HCT116 (cell line): ENCODE measurements around the gene ADRM1. TPM values are rescaled to one million over a fixed set of nuclear protein-coding genes. Genes with fewer than 3 reads are reported as not detected.

Experiments used
- ATAC-seq: fragments of 200-7000 bp; cut with Tn5 transposase; 2 replicates; pipeline ENCODE4 v1.9.1; 2020; ENCODE audit warnings: mild to moderate bottlenecking, moderate library complexity
- BruUV-seq: library from RNA; stranded (reverse); fragments of 400-500 nt; replicated peaks from 2 replicates; lab custom pipeline; 2021; lab: Mats Ljungman, UMichigan
- CTCF ChIA-PET: fragments of 300-600 bp; sonication (Branson Sonifier 250); formaldehyde crosslinking; loops from one replicate; lab custom pipeline; 2021; ENCODE audit warnings: antibody characterized with exemption; lab: Charles Lee
- POLR2A ChIA-PET: fragments of 300-600, 350-600 bp; sonication (Branson Sonifier 250); formaldehyde crosslinking; loops from one replicate; lab custom pipeline; 2021; ENCODE audit warnings: antibody characterized with exemption; lab: Charles Lee
- RAD21 ChIA-PET, 2 experiments: fragments of 300-600 bp; sonication (Branson Sonifier 250); formaldehyde crosslinking; loops; one replicate each; lab custom pipeline; 2023; ENCODE audit warnings: low total read pairs in 2 of 2; ENCODE audit not compliant: uncharacterized antibody in 2 of 2, unreplicated experiment in 2 of 2, low non-redundant PET in 1 of 2; lab: Charles Lee
- DNase-seq: peaks from one replicate; pipeline ENCODE4 v3.0.0-alpha.2; 2010; ENCODE audit warnings: low read depth, low spot score
- H2AFZ ChIP-seq: fragments of 200-600 bp; shearing (Covaris generic), sonication (generic); 2 replicates; pipeline ENCODE4 v1.6.1; 2017; ENCODE audit warnings: low read depth, mixed run types, mixed read lengths, antibody characterized with exemption, low read length; ENCODE audit not compliant: poor library complexity, severe bottlenecking
- H3K27ac ChIP-seq: 2 replicates; pipeline ENCODE4 v1.5.1; 2012; ENCODE audit warnings: low read depth, low read length
- H3K27me3 ChIP-seq: fragments of 200-600 bp; sonication (generic); 2 replicates; pipeline ENCODE4 v1.6.1; 2016; ENCODE audit warnings: mixed run types, low read length, mixed read lengths; ENCODE audit not compliant: insufficient read depth
- H3K36me3 ChIP-seq, 2 experiments: fragments of 200-500 bp in 1 of 2; fragments of 200-600 bp in 1 of 2; sonication (Bioruptor generic) in 1 of 2; sonication (generic) in 1 of 2; 2 replicates each; pipeline versions ENCODE4 v1.5.1 to v1.6.1; 2014 to 2016; ENCODE audit warnings: low read length in 2 of 2, inconsistent platforms in 1 of 2, mixed read lengths in 1 of 2, mixed run types in 1 of 2; ENCODE audit not compliant: insufficient read depth in 2 of 2, control insufficient read depth in 1 of 2
- H3K4me1 ChIP-seq, 2 experiments: fragments of 200-600 bp in 1 of 2; sonication (generic) in 1 of 2; 2 replicates each; pipeline versions ENCODE4 v1.5.1 to v1.6.1; 2012 to 2017; ENCODE audit warnings: low read length in 2 of 2, inconsistent platforms in 1 of 2, mild to moderate bottlenecking in 1 of 2, mixed read lengths in 1 of 2, mixed run types in 1 of 2, moderate library complexity in 1 of 2; ENCODE audit not compliant: insufficient read depth in 2 of 2, control insufficient read depth in 1 of 2
- H3K4me2 ChIP-seq: fragments of 200-600 bp; sonication (generic); 2 replicates; pipeline ENCODE4 v1.6.1; 2017; ENCODE audit warnings: mixed run types, low read length, mixed read lengths
- H3K4me3 ChIP-seq, 2 experiments: fragments of 200-600 bp in 1 of 2; sonication (generic) in 1 of 2; replicated peaks in 1 of 2; 2 replicates each; pipeline ENCODE4 v1.5.1; 2011 to 2016; ENCODE audit warnings: low read length in 2 of 2, control low read depth in 1 of 2, low read depth in 1 of 2, mild to moderate bottlenecking in 1 of 2, mixed read lengths in 1 of 2, mixed run types in 1 of 2
- H3K79me2 ChIP-seq: fragments of 200-600 bp; sonication (generic); 2 replicates; pipeline ENCODE4 v1.6.1; 2017; ENCODE audit warnings: mild to moderate bottlenecking, mixed run types, low read length, moderate library complexity, mixed read lengths; ENCODE audit not compliant: insufficient read depth
- H3K9ac ChIP-seq: fragments of 200-600 bp; sonication (generic); 2 replicates; pipeline ENCODE4 v1.6.1; 2016; ENCODE audit warnings: low read length, mixed read lengths
- H3K9me2 ChIP-seq: fragments of 200-600 bp; sonication (generic), shearing (Covaris generic); 2 replicates; pipeline ENCODE4 v1.6.1; 2017; ENCODE audit warnings: mixed run types, mild to moderate bottlenecking, moderate library complexity; ENCODE audit not compliant: insufficient read depth
- H3K9me3 ChIP-seq, 2 experiments: fragments of 200-500 bp in 1 of 2; fragments of 200-600 bp in 1 of 2; sonication (Bioruptor generic) in 1 of 2; sonication (generic) in 1 of 2; 2 replicates each; pipeline ENCODE4 v1.6.1; 2014 to 2017; ENCODE audit warnings: low read length in 2 of 2, mixed read lengths in 2 of 2, inconsistent platforms in 1 of 2, low read depth in 1 of 2, mild to moderate bottlenecking in 1 of 2, mixed run types in 1 of 2, moderate library complexity in 1 of 2; ENCODE audit not compliant: control insufficient read depth in 1 of 2, insufficient read depth in 1 of 2
- H4K20me1 ChIP-seq: fragments of 200-600 bp; sonication (generic), shearing (Covaris generic); 2 replicates; pipeline ENCODE4 v1.6.1; 2017; ENCODE audit warnings: mixed run types, mild to moderate bottlenecking, moderate library complexity; ENCODE audit not compliant: insufficient read depth
- CBX3 ChIP-seq: IDR thresholded peaks from 2 replicates; pipeline ENCODE4 v1.6.1; 2012; ENCODE audit warnings: low read depth
- EZH2 ChIP-seq: fragments of 200-600 bp; sonication (generic); IDR thresholded peaks from 2 replicates; pipeline ENCODE4 v1.6.1; 2017; ENCODE audit warnings: antibody characterized with exemption, mixed run types
- RAD21 ChIP-seq: IDR thresholded peaks from 2 replicates; pipeline ENCODE4 v1.6.1; 2012; ENCODE audit warnings: low read depth, mild to moderate bottlenecking
- SIN3A ChIP-seq: IDR thresholded peaks from 2 replicates; pipeline ENCODE4 v1.6.1; 2012; ENCODE audit warnings: low read depth
- SP1 ChIP-seq: IDR thresholded peaks from 2 replicates; pipeline ENCODE4 v1.6.1; 2012; ENCODE audit warnings: low read depth
- YY1 ChIP-seq: IDR thresholded peaks from 2 replicates; pipeline ENCODE4 v1.6.1; 2011; ENCODE audit warnings: low read length, low read depth, moderate library complexity, mild to moderate bottlenecking; ENCODE audit not compliant: insufficient replicate concordance; ENCODE audit errors: extremely low read depth
- ZFX ChIP-seq: fragments of 450-650 bp; IDR thresholded peaks from 2 replicates; pipeline ENCODE4 v1.6.1; 2017
- intact Hi-C: fragments of 100-400 bp; cut with micrococcal nuclease; formaldehyde crosslinking; loops from 2 replicates; pipeline ENCODE4 v1.10.0; 2022
- total RNA-seq: library from RNA; stranded (reverse); gene quantifications from one replicate; pipeline ENCODE4 v1.2.1, GENCODE V29; 2021; ENCODE audit not compliant: unreplicated experiment
- TF ChIP-seq, protein P1 (sequence below): IDR thresholded peaks from 2 replicates; pipeline ENCODE4 v1.6.1; 2012
- TF ChIP-seq, protein P2 (sequence below): IDR thresholded peaks from 2 replicates; pipeline ENCODE4 v1.6.1; 2012

ADRM1 gene
- total RNA-seq, 1 experiment from 2014 or later: 158 TPM

DNA sequence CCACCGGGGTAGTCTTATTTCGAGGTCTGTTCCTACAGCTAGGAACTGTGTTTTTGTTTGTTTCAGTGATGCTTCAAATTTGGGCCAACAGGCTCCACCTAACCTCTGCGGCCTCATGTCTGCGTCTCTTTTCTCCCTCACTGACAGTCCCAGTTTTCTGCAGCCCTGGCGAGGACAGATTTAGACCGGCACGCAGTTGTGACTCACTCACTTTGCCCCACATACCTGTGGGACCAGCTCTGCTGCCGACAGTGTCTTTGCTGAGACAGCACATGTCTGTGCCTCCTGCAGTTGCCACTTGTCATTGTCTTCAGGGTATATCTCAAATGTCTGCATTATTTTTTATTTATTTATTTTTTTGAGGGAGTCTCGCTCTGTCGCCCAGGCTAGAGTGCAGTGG is 35.3 kb upstream of the ADRM1 start (continued):
- TF ChIP-seq SP1 (no peak), EZH2 (no peak), CBX3 (no peak), RAD21 (no peak), SIN3A (no peak), YY1 (no peak)
- TF ChIP-seq, protein P1, sequence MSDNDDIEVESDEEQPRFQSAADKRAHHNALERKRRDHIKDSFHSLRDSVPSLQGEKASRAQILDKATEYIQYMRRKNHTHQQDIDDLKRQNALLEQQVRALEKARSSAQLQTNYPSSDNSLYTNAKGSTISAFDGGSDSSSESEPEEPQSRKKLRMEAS: no peak
- TF ChIP-seq, protein P2, sequence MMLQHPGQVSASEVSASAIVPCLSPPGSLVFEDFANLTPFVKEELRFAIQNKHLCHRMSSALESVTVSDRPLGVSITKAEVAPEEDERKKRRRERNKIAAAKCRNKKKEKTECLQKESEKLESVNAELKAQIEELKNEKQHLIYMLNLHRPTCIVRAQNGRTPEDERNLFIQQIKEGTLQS: no peak

DNA sequence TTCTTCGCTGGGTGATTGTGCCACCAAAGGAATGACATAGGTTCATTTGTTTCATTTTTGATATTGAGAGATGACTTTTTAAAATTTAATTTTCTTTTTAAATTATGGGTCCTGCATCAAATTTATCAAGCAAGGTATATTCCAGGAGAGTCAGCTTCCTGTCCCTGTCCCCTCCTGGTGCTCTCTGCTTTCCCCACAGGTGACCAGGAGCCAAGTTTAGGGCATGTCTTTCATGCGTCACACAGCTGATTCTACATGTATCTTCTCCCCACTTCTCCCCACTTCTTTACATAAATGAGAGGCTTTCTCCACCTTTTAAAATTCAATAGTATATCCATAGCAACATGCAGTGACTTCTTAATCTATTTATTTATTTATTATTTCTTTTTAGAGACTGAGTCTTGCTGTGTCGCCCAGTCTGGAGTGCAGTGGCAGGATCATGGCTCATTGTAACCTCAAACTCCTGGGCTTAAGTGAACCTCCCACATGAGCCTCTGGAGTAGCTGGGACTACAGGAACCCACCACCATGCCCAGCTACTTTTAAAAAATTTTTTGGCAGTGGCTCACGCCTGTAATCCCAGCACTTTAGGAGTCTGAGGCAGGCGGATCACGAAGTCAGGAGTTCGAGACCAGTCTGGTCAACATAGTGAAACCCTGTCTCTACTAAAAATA is 34.4 kb upstream of the ADRM1 start:
- H3K27ac ChIP-seq: no peak overlapping the region
- no peaks in the 10 kb centered on the region for H3K4me1 ChIP-seq
- H4K20me1 ChIP-seq: no peaks in the 10 kb centered on the region
- H3K9me2 ChIP-seq: no peaks in the 10 kb centered on the region
- no peak overlapping the region for H3K9ac ChIP-seq
- H3K4me2 ChIP-seq: no peak overlapping the region
- CTCF ChIA-PET: no interaction called here
- no peaks in the 10 kb centered on the region for H3K36me3 ChIP-seq
- H3K9me3 ChIP-seq: no peaks in the 10 kb centered on the region
- intact Hi-C loops: no loop called here
- RAD21 ChIA-PET: no interaction called here
- no peaks in the 10 kb centered on the region for H3K27me3 ChIP-seq
- H2AFZ ChIP-seq: no peak overlapping the region
- no peaks in the 10 kb centered on the region for H3K79me2 ChIP-seq
- DNase-seq: no peak
- ATAC-seq: no peak
- H3K4me3 ChIP-seq: no peak overlapping the region
- TF ChIP-seq EZH2: no peak
- TF ChIP-seq ZFX: no peak
- BruUV-seq: no TSS peak
- POLR2A ChIA-PET: no interaction called here
